Fibroblast of the aortic adventitia (primary cell): ENCODE data around the gene SLC35E1. TPM values are rescaled to one million over a fixed set of nuclear protein-coding genes. Genes with fewer than 3 reads are reported as not detected.

Experiments used
- DNase-seq: peaks from one replicate; pipeline ENCODE4 v3.0.0-alpha.2; 2010; ENCODE audit warnings: low read depth
- H3K4me3 ChIP-seq: 2 replicates; pipeline ENCODE4 v1.5.1; 2011; ENCODE audit warnings: low read depth, mild to moderate bottlenecking, control low read depth, low read length, moderate library complexity
- CTCF ChIP-seq: IDR thresholded peaks from 2 replicates; pipeline ENCODE4 v1.5.1; 2011; ENCODE audit warnings: mild to moderate bottlenecking, low read length, control low read depth, inconsistent platforms; ENCODE audit not compliant: insufficient read depth
- total RNA-seq: library from RNA; depleted of rRNA; stranded (reverse); fragments of >200 nt; gene quantifications from 2 replicates; pipeline ENCODE4 v1.2.3, GENCODE V29; 2012; ENCODE audit warnings: low replicate concordance

The SLC35E1 gene
- total RNA-seq, 1 donor: 30.4 TPM

GRCh38 chr19:16569609-16570320 is 2.5 kb downstream of the SLC35E1 start:
- no peak overlapping the region for H3K4me3 ChIP-seq
- TF ChIP-seq CTCF: no peak
- DNase-seq: no peak

- no peak for DNase-seq
- no peak overlapping the region for H3K4me3 ChIP-seq
- no peak for TF ChIP-seq CTCF
Measured at GRCh38 chr19:16566702-16567101, 5.5 kb downstream of the SLC35E1 start.

GRCh38 chr19:16566161-16566560 is 6.1 kb downstream of the SLC35E1 start:
- H3K4me3 ChIP-seq: no peak overlapping the region
- DNase-seq: no peak
- no peak for TF ChIP-seq CTCF

GRCh38 chr19:16564842-16565241 is 7.4 kb downstream of the SLC35E1 start:
- no peak overlapping the region for H3K4me3 ChIP-seq
- DNase-seq: no peak
- TF ChIP-seq CTCF: no peak

GRCh38 chr19:16562608-16563025 is 9.6 kb downstream of the SLC35E1 start:
- no peak overlapping the region for H3K4me3 ChIP-seq
- no peak for DNase-seq
- TF ChIP-seq CTCF: no peak

- DNase-seq: no peak
- H3K4me3 ChIP-seq: no peak overlapping the region
- no peak for TF ChIP-seq CTCF
Measured at GRCh38 chr19:16561382-16561781, 10.8 kb downstream of the SLC35E1 start.

- no peak for DNase-seq
- no peak overlapping the region for H3K4me3 ChIP-seq
Measured at GRCh38 chr19:16559780-16560276, 12.4 kb downstream of the SLC35E1 start.

More at GRCh38 chr19:16559780-16560276, 12.4 kb downstream of the SLC35E1 start:
- TF ChIP-seq CTCF: no peak
